Measurements from ENCODE around the gene MAT2A. TPM values are rescaled to one million over a fixed set of nuclear protein-coding genes. Genes with fewer than 3 reads are reported as not detected.

Gene MAT2A
- total and polyA plus RNA-seq, 2 of the 8 experiments (the other 6 are each of a cell fraction or from before 2014, with no cell fraction given) = 255 to 307 TPM

DNA sequence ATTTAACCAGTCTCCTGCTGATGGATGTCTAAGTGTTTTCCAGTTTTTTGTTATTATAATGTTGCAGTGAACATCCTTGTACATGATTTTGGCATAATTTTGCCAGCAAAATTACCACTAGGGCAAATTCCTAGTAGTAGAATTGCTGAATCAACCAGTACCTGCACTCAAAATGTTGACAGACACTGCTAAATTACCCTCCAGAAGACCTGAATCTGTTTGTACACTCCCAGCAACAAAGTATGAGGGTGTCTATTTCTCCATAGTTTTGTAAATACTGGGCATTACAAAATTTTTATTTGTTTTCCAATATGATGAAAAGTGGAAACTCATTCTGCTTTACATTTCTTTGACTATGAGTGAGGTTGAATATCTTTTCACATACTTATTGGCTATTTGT is 11.2 kb upstream of the MAT2A start:
- H4K8ac ChIP-seq (ENCODE audit: extremely low read depth, insufficient read depth, low read length) = no peak overlapping the region
- no peak overlapping the region for H2BK20ac ChIP-seq (ENCODE audit: low read length)
- H2BK15ac ChIP-seq (ENCODE audit: low read length) = no peak overlapping the region
- no peak overlapping the region for H2BK120ac ChIP-seq (replicated peaks; ENCODE audit: low read depth, low read length)
- no peak for FAIRE-seq
- H4K91ac ChIP-seq (replicated peaks; ENCODE audit: insufficient read length, low read length) = no peak overlapping the region
- no peak overlapping the region for H3K4ac ChIP-seq (replicated peaks; ENCODE audit: insufficient read length, low read depth, low read length)
- no peaks in the 10 kb centered on the region for H3K79me1 ChIP-seq (ENCODE audit: low read depth, low read length)
- DNase-seq (ENCODE audit: low read depth in 1 of 2, low spot score in 2 of 2) = no peak
- H3K4me1 ChIP-seq (replicated peaks in 1 of 4; ENCODE audit: control insufficient read depth in 3 of 4, insufficient read depth in 4 of 4, low read length in 3 of 4) = peaks cover 5 to 12% (median 6%) of the 10 kb centered on the region in 4 experiments; a peak in 5 of 7 replicates
- ChIA-PET CTCF (ENCODE audit: partially characterized antibody) (no interaction called here), POLR2A (ENCODE audit: partially characterized antibody) (interaction anchor here (0.7 to 38.6 kb wide), 5 partner anchors 10 to 96 kb away, joined by 3 to 1889 read pairs (median 26); partner anchors contain the start of genes CAPG, GGCX, MAT2A and SH2D6)
- no peak overlapping the region for H3K27ac ChIP-seq (ENCODE audit: low read depth, low read length)
- no peak overlapping the region for H3K4me3 ChIP-seq (ENCODE audit: extremely low read depth in 1 of 4, insufficient read depth in 2 of 4, low read depth in 3 of 4, low read length in 4 of 4)
- H2BK5ac ChIP-seq (ENCODE audit: low read depth, low read length) = no peak overlapping the region
- no peaks in the 10 kb centered on the region for H4K20me1 ChIP-seq (replicated peaks in 1 of 2; ENCODE audit: control insufficient read depth in 1 of 2, insufficient read depth in 2 of 2, low read length in 2 of 2)
- H2AFZ ChIP-seq (ENCODE audit: low read length) = no peak overlapping the region
- H3K23ac ChIP-seq (ENCODE audit: insufficient read length) = no peak overlapping the region
- TF ChIP-seq FOSL1 (IDR thresholded peaks at IDR 0.05; ENCODE audit: insufficient read depth, low read depth, low read length) (no peak), TEAD4 (IDR thresholded peaks at IDR 0.05; ENCODE audit: low read depth, low read length) (no peak), KDM5A (IDR thresholded peaks at IDR 0.05; ENCODE audit: low read length) (no peak), GTF2F1 (IDR thresholded peaks at IDR 0.05; ENCODE audit: borderline replicate concordance, low read depth, low read length) (no peak), CTBP2 (IDR thresholded peaks at IDR 0.05; ENCODE audit: borderline replicate concordance, insufficient read depth, insufficient read length, low read length) (no peak), SIRT6 (IDR thresholded peaks at IDR 0.05; ENCODE audit: low read length) (no peak), TCF12 (IDR thresholded peaks at IDR 0.05; ENCODE audit: low read depth, low read length) (no peak), RBBP5 (IDR thresholded peaks at IDR 0.05; ENCODE audit: borderline replicate concordance, low read depth, low read length) (no peak), ZNF274 (IDR thresholded peaks at IDR 0.05; ENCODE audit: borderline replicate concordance, extremely low read depth, low read length) (no peak), KDM4A (IDR thresholded peaks at IDR 0.05; ENCODE audit: low read depth, low read length, severe bottlenecking) (no peak)
- TF ChIP-seq, protein P1, sequence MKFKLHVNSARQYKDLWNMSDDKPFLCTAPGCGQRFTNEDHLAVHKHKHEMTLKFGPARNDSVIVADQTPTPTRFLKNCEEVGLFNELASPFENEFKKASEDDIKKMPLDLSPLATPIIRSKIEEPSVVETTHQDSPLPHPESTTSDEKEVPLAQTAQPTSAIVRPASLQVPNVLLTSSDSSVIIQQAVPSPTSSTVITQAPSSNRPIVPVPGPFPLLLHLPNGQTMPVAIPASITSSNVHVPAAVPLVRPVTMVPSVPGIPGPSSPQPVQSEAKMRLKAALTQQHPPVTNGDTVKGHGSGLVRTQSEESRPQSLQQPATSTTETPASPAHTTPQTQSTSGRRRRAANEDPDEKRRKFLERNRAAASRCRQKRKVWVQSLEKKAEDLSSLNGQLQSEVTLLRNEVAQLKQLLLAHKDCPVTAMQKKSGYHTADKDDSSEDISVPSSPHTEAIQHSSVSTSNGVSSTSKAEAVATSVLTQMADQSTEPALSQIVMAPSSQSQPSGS (IDR thresholded peaks at IDR 0.05; ENCODE audit: low read length) = no peak
- no peaks in the 10 kb centered on the region for H3K36me3 ChIP-seq (ENCODE audit: control insufficient read depth in 2 of 4, insufficient read depth in 4 of 4, low read length in 3 of 4)
- no peak overlapping the region for H4K5ac ChIP-seq (ENCODE audit: insufficient read length, low read depth, low read length)
- H2BK12ac ChIP-seq (ENCODE audit: low read depth, low read length) = no peak overlapping the region
- no peak overlapping the region for H3K9ac ChIP-seq (replicated peaks in 1 of 4; ENCODE audit: extremely low read depth in 1 of 4, low read depth in 3 of 4, low read length in 3 of 4)
- no peak overlapping the region for H3K4me2 ChIP-seq (ENCODE audit: insufficient read depth in 1 of 2, low read depth in 2 of 2, low read length in 2 of 2)
- H3K9me3 ChIP-seq (ENCODE audit: insufficient read depth in 2 of 2, low read depth in 1 of 2, low read length in 1 of 2) = no peaks in the 10 kb centered on the region
- H3K79me2 ChIP-seq (ENCODE audit: control insufficient read depth in 1 of 2, insufficient read depth in 2 of 2, low read length in 2 of 2) = no peaks in the 10 kb centered on the region
- H3K14ac ChIP-seq (ENCODE audit: insufficient read length) = no peak overlapping the region
- H3K18ac ChIP-seq (ENCODE audit: extremely low read depth, low read length) = no peak overlapping the region
- H3K23me2 ChIP-seq (ENCODE audit: low read depth, low read length) = no peaks in the 10 kb centered on the region
- no peak overlapping the region for H2AK5ac ChIP-seq (ENCODE audit: low read depth, low read length)
- no peaks in the 10 kb centered on the region for H3K27me3 ChIP-seq (replicated peaks in 1 of 4; ENCODE audit: control insufficient read depth in 3 of 4, extremely low read depth in 1 of 4, insufficient read depth in 3 of 4, low read length in 3 of 4)
- no peak overlapping the region for H3K56ac ChIP-seq (replicated peaks; ENCODE audit: insufficient read length, low read depth, low read length)

All from H1 (cell line).